NCI-H2081 treated with DMSO at 0.1 percent for 48 hours (cell line): ENCODE data around the gene KANSL1L.

Source experiments
- DNase-seq: peaks from one replicate; lab custom pipeline; 2025; lab: John Stamatoyannopoulos, UW

The KANSL1L gene

DNA sequence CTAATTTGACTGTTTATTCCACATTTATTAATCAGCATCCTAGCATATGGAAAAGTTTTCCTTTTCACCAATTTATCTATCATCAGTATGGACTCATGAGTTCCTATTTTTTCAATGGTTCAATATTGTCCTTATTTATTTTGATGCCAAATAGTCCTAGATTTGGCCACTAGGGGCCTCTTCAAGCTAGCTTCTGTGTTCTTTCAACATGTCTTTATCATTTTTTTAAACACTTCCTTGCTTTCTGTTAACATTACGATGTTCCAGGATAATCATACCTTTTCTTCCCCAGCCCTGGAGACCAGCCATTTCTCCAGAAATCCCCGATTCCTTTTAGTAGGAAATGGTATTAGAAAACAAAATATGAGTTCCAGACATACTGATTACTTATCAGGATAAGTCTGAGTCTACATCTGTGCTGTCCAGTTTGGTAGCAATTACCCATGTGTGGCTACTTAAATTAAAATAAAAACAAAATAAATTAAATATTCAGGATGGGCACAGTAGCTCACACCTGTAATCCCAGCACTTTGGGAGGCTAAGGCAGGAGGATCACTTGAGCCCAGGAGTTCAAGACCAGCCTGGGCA lies 98.2 kb downstream of the KANSL1L start:
- DNase-seq = peak; percentile 5

- no peak for DNase-seq
These were observed 98.7 kb downstream of the KANSL1L start for GRCh38 chr2:210072493-210072892.

DNA sequence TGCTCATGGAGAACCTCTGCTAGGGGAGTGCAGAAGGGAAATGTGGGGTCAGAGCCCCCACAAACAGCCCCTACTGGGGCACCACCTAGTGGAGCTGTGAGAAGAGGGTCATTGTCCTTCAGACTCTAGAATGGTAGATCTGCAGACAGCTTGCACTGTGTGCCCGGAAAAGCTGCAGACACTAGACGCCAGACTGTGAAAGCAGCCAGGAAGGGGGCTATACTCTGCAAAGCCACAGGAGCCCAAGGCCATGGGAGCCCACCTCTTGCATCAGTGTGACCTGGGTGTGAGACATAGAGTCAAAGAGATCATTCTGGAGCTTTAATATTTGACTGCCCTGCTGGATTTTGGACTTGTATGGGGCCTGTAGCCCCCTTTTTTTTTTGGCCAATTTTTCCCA lies 107.9 kb downstream of the KANSL1L start:
- no peak for DNase-seq

DNA sequence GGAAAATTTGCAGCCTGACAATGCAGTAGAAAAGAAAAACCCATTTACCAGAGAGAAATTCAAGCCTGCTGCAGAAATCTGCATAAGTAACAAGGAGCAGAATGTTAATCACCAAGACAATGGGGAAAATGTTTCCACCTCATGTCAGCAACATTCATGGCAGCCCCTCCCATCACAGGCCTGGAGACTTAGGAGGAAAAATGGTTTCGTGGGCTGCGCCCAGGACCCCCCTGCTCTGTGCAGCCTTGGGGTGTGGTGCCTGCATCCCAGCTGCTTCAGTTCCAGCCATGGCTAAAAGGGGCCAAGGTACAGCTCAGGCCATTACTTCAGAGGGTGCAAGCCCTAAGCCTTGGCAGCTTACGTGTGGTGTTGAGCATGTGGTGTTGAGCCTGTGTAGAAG lies 115.4 kb downstream of the KANSL1L start:
- no peak for DNase-seq

GRCh38 chr2:210054696-210055095 lies 116.5 kb downstream of the KANSL1L start:
- no peak for DNase-seq

- DNase-seq = no peak
These were observed 120.3 kb downstream of the KANSL1L start for GRCh38 chr2:210050885-210051284.

DNA sequence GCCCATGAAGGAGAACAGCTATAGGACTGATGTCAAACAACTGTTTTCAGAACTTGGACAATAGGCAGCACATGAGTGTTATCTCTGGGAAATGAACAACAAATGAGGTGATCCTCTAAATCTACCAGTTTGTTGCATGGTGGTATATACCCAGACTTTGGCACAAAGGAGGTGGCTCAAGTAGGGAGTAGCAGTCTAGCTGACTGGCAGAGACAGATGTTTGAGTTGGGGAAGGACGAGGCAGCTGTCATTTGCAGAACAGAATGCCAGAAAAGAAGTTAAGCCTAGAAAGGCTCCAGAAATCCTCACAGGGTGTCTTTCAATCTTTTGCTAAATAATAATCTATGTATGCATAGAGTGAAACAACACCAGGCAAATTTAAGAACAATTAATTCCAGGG lies 121.4 kb downstream of the KANSL1L start:
- DNase-seq = no peak

DNA sequence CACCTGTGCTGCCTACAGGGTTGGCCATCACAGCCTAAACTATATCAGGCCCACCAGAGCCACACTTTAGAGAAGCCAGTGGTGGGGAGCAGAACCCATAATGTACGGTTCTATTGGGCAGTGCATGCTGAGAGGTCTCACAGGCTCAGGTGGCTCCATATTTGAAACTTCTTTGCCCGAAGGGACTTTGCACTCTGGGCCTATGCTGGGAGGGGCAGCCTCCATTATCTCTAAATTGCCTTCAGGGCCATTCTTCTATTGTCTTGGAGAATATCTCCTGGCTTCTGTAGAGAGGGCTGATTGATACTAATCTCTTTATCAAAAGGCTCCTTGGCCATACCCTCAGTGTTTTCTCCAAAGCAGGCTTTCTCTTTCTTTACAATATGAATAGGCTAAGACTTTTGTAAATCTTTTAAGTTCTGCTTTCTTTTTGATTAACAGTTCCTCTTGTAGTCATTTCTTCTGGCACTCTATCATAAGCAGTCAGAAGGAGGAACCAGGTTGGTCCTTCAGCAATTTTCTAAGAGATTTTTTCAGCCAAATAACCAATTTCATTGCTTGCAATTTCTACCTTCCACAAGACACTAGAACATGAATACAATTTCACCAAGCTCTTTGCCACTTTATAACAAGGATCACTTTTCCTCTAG lies 124.2 kb downstream of the KANSL1L start:
- DNase-seq = no peak

- no peak for DNase-seq
These were observed 133.1 kb downstream of the KANSL1L start for GRCh38 chr2:210038078-210038477.

DNA sequence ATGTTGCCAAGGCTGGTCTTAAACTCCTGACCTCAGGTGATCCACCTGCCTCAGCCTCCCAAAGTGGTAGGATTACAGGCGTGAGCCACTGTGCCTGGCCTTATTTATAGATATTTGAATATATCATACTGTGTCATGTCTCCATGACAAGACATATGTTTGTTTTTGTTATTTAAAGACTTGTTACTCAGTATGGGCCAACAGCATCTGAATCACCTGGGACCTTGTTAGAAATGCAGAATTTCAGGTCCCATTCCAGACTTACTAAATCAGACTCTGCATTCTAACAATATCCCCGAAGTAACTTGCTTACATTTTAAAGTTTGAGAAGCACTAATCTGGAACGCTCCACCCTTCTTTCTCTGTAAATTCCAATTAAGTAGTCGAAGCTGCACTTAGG lies 135.5 kb downstream of the KANSL1L start:
- DNase-seq = no peak

- DNase-seq = no peak
These were observed 137.0 kb downstream of the KANSL1L start for GRCh38 chr2:210034087-210034683.

- DNase-seq = no peak
These were observed 143.0 kb downstream of the KANSL1L start for GRCh38 chr2:210028178-210028577.

- DNase-seq = no peak
These were observed 143.6 kb downstream of the KANSL1L start for GRCh38 chr2:210027608-210028007.

DNA sequence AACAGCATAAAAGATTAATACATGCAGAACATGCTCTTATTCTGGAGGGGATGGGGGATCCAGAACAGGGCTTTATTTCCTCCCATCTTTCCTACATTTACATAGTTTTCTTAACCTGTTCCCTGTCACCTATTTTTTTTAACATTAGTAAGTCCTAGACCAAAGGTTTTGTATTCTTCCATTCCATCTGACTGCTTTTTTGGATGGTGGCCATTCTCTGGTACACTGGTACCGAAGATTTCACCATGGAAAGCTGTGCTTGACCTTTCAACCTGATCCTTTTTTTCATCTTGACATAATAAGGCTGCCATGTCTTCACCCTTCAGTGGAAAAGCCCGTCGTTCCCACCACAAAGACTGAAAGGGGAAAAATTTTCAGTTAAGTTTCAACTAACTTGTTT lies 148.4 kb downstream of the KANSL1L start:
- DNase-seq = no peak

DNA sequence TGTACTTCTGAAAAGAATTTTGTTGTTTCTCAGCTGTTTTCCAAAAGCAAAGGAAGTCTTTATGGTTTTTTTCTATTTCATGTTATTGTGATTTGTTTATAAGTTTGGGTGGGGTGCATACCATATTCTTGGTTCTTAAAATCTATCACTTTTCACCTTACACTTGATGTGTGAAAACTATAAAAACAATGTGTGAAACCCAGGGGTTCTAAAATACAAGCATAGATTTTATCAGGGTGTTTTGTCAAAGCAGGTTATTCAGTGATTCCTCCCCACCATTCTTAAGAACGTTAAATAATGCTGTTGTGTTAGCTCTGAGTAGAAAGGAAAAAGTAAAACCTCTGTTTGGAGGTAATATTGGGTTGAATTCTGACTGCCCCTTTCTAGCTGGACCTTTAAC lies 151.1 kb downstream of the KANSL1L start:
- DNase-seq = no peak

- no peak for DNase-seq
These were observed 161.3 kb downstream of the KANSL1L start for GRCh38 chr2:210009896-210010295.

GRCh38 chr2:210009126-210009525 lies 162.1 kb downstream of the KANSL1L start:
- DNase-seq = no peak

GRCh38 chr2:210007895-210008294 lies 163.3 kb downstream of the KANSL1L start:
- DNase-seq = no peak

DNA sequence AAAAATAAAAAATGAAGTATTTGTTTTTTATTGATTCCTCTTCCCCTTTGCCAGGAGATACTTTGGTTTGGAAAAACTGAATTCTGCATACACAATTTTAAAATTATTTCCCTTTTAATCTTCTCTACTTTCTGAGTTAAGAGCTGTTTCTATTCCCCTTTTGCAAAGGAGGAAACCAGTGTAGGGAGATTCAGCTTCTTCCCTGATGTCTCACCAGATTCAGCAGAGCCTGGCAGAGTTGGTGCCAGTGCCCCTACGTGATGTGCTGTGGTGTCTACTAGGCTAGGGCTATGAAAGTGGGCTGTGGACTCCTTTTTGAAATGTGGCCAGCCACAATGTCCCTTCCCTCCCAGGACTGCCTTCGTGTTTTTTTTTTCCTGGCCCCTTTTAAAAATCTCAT lies 166.3 kb downstream of the KANSL1L start:
- DNase-seq = no peak

DNA sequence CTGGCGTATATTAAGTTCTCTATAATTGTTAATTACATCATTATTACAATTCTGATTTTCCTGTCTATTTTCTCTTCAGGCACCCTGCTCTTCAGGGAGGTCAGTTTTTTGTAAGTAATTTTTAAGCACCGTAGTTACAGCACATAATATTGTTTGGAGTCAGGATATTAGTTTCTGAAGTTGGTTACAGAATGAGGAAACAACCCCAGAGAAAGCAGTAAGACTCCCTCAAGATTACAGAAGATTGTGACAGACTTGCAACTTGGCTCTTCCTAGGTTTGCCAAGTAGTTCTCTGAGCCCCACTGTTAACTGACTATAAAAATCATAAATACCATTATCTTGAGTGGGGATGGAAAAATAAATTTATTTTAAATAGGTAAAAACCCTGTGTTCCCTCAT lies 167.8 kb downstream of the KANSL1L start:
- no peak for DNase-seq

GRCh38 chr2:210002158-210003157 lies 168.8 kb downstream of the KANSL1L start, which contains the start of gene RPE:
TSS of gene RPE (plus strand) at chr2:210002638. CDS start at chr2:210002662, 24 bp downstream.
- DNase-seq = peak; percentile 73
